HL-60/S4 (cell line): Measurements from ENCODE around the gene GRIA4.
"Not testable (repeated sequence)": the region's sequence is repeated elsewhere in the genome, so short reads cannot be mapped to it uniquely, and the experiment has no call there.

ENCODE experiments used
- in situ Hi-C: fragments of 300-500 bp; cut with MboI; formaldehyde crosslinking; loops from 2 replicates; pipeline ENCODE4 v1.14.3; 2022; ENCODE audit warnings: low sequenced_read_pairs

GRIA4 gene

GRCh38 chr11:105718641-105719040 is 108.8 kb downstream of the GRIA4 start:
- in situ Hi-C loops: no loop called here

DNA sequence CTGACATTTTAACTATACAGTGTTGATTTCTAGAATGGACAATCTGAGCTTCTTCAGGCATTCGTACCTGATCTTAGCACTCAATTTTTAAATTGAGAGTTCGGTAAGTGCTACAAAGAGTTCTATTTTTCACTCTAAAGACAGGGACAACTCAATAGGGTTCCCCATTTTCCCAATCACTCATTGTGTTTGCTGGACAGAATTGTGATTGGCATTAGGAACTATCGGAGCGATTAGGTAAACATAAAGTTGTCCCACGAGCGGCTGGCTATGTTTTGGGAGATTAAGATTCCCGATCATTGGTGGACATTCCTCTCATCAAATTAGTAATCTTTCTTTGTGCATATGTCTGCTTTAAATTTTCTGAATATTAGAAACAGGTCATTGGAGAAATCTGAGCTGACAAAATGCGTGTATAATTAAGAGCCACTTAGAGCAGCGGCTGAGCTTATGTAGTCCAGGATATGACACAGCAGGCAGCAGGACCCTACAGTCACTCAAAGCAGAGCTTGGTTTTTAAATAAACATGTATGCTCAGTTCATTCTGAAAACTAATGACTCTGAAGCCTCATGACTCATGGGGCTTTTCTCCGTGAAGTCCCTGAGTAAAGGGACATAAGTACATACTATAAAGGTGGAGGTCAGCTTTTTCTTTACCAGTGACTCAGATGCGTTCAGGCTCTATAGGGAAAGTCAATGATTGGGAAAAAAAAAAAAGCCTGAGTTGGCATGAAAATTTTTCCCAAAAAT is 109.4 kb downstream of the GRIA4 start:
- in situ Hi-C loops: no loop called here

GRCh38 chr11:105720096-105720495 is 110.2 kb downstream of the GRIA4 start:
- in situ Hi-C loops: no loop called here

- in situ Hi-C loops: no loop called here
Measured at GRCh38 chr11:105723269-105723668, 113.4 kb downstream of the GRIA4 start.

- in situ Hi-C loops: no loop called here
Measured at GRCh38 chr11:105732611-105733010, 122.7 kb downstream of the GRIA4 start.

- in situ Hi-C loops: no loop called here
Measured at GRCh38 chr11:105734426-105734825, 124.6 kb downstream of the GRIA4 start.

DNA sequence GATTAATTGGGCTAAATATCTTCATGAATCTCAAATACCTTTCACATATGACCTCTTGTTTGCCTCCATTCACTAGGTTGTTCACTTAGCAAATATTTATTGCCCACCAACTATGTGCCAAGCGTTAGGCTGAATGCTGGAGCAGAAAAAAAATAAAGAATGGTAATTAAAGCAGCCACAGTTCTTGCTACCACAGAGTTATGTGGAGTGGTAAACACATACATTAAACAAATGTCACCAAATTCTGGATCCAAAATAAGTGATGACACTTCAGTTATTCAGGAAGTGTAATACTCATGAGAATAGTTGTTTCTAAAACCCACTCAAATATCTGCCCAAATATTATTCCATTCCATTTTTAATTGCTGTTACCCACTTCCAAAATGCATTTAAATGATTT is 128.4 kb downstream of the GRIA4 start:
- in situ Hi-C loops: no loop called here

DNA sequence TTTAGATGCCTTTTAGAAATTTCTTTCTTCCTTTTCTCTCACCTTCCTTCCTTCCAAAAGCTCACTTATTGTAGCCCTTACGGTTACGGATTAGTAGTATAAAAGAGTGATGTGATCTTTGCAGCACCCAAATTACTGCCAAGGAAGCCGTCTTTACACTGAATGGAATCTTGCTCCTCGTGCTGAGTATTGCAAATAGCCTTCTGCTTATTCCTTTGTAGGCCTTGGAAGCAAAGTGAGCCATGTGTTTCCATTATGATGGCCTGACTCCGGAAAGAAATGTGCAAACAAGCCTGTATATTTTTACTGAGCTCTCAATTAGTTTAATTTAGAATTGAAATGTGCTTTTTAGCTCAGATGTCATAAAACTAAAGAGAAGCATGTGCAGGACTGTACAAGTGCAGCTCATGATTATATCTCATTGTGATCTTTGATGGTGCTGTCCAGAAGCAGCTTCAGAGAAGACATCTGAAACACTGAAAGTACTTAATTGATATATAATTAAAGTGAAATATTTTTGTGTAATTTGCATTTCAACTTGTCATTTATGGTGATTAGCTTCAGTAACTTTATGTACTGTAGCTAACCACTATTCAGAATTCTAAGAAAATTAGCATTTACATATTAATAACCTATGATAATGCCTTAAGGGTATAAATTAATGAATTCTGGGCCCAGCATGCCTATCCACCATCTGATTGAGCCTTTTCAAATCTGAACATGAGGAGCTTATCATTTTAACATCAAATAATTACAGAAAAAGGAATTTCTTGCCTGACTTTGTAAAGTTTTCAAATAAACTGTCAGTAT is 129.3 kb downstream of the GRIA4 start:
- in situ Hi-C loops: no loop called here

GRCh38 chr11:105740164-105740903 is 130.5 kb downstream of the GRIA4 start:
- in situ Hi-C loops: no loop called here

DNA sequence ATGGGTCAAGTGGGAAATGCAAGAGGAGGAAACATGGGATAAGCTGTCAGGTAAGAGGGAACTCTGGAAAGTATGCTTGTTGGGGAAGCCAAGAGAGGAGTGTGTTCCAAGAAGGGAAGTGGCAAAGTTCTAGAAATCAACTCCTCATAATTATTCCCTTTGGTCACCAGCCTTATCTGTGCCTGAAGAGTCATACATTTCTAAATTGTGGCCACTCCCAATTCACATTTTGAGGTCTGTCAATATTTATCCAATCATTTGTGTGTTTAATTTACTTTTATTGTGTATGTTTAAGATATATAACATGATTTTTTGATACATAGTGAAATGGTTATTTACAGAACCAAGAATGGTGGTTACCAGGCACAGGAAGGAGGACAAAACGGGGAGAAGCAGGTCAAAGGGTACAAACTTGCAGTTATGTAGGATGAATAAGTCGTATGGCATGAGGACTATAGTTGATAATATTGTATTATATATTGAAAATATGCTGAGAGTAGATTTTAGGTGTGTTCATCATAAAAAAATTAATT is 131.7 kb downstream of the GRIA4 start:
- in situ Hi-C loops: no loop called here

- in situ Hi-C loops: no loop called here
Measured at GRCh38 chr11:105754260-105754659, 144.4 kb downstream of the GRIA4 start.

GRCh38 chr11:105754716-105755115 is 144.8 kb downstream of the GRIA4 start:
- in situ Hi-C loops: no loop called here

DNA sequence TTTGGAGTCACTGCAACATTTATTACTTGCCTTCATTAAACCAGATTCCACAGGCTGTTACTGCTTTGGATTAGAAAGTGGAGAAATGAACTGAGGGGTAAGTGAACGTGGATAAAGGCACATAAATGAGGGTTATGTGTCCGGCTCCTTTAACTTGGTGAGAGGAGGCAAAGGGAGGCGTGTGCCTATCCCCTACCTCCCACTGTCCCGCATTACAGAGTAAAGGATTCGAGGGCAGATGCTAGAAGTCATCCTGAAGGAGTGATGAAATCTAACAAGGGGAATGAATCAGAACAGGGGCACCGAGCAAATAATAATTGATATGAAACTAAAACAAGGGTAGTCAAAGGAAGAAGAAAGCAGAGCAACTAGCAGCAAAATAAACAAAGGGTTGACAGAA is 147.2 kb downstream of the GRIA4 start:
- in situ Hi-C loops: no loop called here

- in situ Hi-C loops: no loop called here
Measured at GRCh38 chr11:105763594-105763993, 153.7 kb downstream of the GRIA4 start.

DNA sequence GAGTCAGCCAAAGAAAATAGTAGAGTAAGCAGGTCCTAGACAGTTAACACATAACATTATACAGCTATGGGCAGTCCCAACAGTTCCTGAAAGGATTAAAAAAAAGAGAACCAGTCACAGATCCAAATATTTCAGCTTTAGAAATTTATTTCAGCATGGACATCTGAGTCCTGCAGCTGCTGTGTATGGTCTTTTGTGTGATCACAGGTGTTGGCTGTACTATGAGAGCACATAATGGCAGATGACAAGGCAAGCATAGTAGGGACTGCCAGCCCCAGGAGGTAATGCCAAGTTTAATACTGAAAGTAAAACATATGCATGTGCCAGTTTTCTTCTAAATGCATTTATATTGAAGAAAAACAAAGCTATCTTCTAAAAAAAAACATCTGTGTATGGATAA is 158.1 kb downstream of the GRIA4 start:
- in situ Hi-C loops: no loop called here

- in situ Hi-C loops: no loop called here
Measured at GRCh38 chr11:105769627-105770026, 159.8 kb downstream of the GRIA4 start.

- in situ Hi-C loops: not testable (repeated sequence)
Measured at GRCh38 chr11:105773452-105773851, 163.6 kb downstream of the GRIA4 start.

DNA sequence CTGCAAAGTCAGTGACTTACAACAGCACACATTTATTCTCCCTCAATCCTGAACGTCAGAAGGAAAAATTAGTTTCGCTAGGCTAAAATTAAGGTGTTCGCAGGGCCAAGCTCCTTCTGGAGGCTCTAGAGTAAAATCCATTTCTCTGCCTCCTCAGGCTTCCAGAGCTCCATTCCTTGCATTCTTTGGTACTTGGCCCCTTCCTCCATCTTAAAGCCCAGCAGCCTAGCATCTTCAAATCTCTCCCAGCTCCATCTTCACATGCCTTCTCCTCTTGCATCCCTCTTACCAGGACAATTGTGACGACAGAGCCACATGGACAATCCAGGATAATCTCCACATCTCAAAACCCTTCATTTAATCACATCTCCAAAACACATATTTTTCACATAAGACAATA is 165.0 kb downstream of the GRIA4 start:
- in situ Hi-C loops: no loop called here

DNA sequence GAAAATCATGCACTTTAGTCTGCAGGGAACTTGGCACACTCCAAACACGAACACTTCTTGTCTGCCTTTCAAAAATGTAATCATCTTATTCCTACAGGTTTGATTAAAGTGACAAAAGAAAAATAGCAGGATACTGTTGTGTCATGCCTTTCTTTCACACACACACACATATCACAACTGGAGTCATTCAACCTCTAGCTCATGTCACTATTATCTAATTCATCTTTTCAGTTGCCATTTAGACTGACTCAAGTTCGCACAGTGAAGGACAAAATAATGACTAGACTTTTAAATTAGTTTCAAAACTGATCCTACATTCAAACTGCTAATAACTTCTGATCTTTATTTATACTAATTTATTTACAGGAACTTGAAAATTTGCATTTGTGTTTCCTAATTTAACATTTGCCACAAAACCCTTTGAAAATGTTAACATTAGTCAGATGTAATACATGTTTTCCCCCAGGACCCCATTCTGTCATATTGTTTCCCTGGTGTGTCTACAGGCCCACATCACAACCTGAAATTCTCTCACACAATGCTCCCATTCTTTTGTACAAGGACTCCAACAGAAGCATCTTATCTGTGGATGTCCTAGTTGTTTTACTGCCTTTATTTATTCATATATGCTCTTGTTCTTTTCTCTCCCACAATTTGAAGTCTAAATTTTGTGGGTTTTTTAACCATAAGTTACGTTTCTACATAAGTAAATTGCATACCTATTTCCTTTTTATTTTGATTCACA is 171.1 kb downstream of the GRIA4 start:
- in situ Hi-C loops: no loop called here

DNA sequence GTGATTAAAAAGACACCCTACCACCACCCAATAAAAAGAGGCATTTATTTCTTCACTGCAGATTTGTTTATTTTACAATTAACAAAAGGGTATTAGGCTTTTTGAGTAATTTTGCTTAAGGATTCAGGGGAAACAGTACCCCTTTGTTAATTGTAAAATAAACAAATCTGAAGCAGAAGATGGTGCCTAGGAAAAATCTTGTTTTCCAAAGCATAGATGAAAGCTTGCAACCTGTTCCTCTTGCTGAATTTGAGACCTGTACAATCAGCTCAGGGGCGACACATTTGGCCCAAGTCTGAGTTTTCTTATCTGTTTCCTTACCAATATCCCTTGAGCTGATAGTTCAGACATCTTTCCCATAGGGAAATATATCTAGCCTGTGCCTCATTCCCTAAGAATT is 171.9 kb downstream of the GRIA4 start:
- in situ Hi-C loops: no loop called here

- in situ Hi-C loops: no loop called here
Measured at GRCh38 chr11:105783216-105783615, 173.3 kb downstream of the GRIA4 start.
